Activated CD4-positive, alpha-beta T cell treated with anti-CD3 and anti-CD28 coated beads, Interleukin-2, amount 10 ng/mL, durations not matched to agents 24 days and 14 days (primary cell): ENCODE results near the gene NMNAT3. TPM values are rescaled to one million over a fixed set of nuclear protein-coding genes. Genes with fewer than 3 reads are reported as not detected.
A peak's percentile ranks its signal among the peaks of the same experiment; 100 is the strongest.

Source experiments
- DNase-seq: peaks from one replicate; pipeline ENCODE4 v3.0.0; 2022
- H3K27ac Mint-ChIP-seq: one replicate; pipeline ENCODE4 v1.8.0; 2022; ENCODE audit warnings: mild to moderate bottlenecking, mixed read lengths
- H3K27me3 Mint-ChIP-seq: one replicate; pipeline ENCODE4 v1.8.0; 2022; ENCODE audit warnings: mixed read lengths
- H3K36me3 Mint-ChIP-seq: one replicate; pipeline ENCODE4 v1.8.0; 2022; ENCODE audit warnings: low read depth, mild to moderate bottlenecking, mixed read lengths
- H3K4me1 Mint-ChIP-seq: one replicate; pipeline ENCODE4 v1.8.0; 2021; ENCODE audit warnings: mixed read lengths
- H3K4me3 Mint-ChIP-seq: one replicate; pipeline ENCODE4 v1.8.0; 2022; ENCODE audit warnings: mild to moderate bottlenecking, moderate library complexity, mixed read lengths
- H3K9me3 Mint-ChIP-seq: one replicate; pipeline ENCODE4 v1.8.0; 2021; ENCODE audit warnings: mixed read lengths
- intact Hi-C: fragments of 100-400 bp; cut with micrococcal nuclease; formaldehyde crosslinking; loops from one replicate; pipeline ENCODE4 v1.15.1; 2023
- total RNA-seq: library from RNA; stranded (reverse); gene quantifications from 2 replicates; pipeline ENCODE4 v1.2.3, GENCODE V29; 2022

The NMNAT3 gene
- total RNA-seq = 0.73 and 1.0 TPM in 2 replicates

- DNase-seq = peak; percentile 94
- Mint-ChIP-seq H3K27me3 (peaks cover 8% of the 10 kb centered on the region), H3K36me3 (no peaks in the 10 kb centered on the region), H3K4me3 (peak within 1 kb of the TSS; percentile 79), H3K9me3 (no peaks in the 10 kb centered on the region), H3K4me1 (peaks cover 5% of the 10 kb centered on the region), H3K27ac (no peak within 1 kb of the TSS)
- intact Hi-C loops = loop anchor here (5.0 kb wide), 1 partner anchor 335 kb away; the partner anchor contains the start of gene MRPS22
Measured at GRCh38 chr3:139677388-139678155, at the start of gene NMNAT3. NMNAT3 (minus strand) TSS chr3:139677972; CDS start chr3:139627724, 50,248 bp downstream.

GRCh38 chr3:139721370-139721769, 43.6 kb upstream of the NMNAT3 start:
- intact Hi-C loops = no loop called here
- no peaks in the 10 kb centered on the region for H3K4me1 Mint-ChIP-seq
- H3K4me3 Mint-ChIP-seq = no peak overlapping the region
- no peaks in the 10 kb centered on the region for H3K36me3 Mint-ChIP-seq
- no peak overlapping the region for H3K27ac Mint-ChIP-seq
- peaks cover 3% of the 10 kb centered on the region for H3K27me3 Mint-ChIP-seq
- no peaks in the 10 kb centered on the region for H3K9me3 Mint-ChIP-seq
- no peak for DNase-seq

GRCh38 chr3:139718415-139718814, 40.6 kb upstream of the NMNAT3 start:
- no peak overlapping the region for H3K27ac Mint-ChIP-seq
- H3K4me3 Mint-ChIP-seq = no peak overlapping the region
- H3K9me3 Mint-ChIP-seq = no peaks in the 10 kb centered on the region

GRCh38 chr3:139716908-139717485, 39.2 kb upstream of the NMNAT3 start:
- Mint-ChIP-seq H3K4me1 (no peaks in the 10 kb centered on the region), H3K4me3 (no peak overlapping the region), H3K27ac (no peak overlapping the region), H3K36me3 (no peaks in the 10 kb centered on the region), H3K9me3 (no peaks in the 10 kb centered on the region), H3K27me3 (no peaks in the 10 kb centered on the region)
- DNase-seq = no peak
- intact Hi-C loops = no loop called here

More at GRCh38 chr3:139718415-139718814, 40.6 kb upstream of the NMNAT3 start:
- Mint-ChIP-seq H3K4me1 (no peaks in the 10 kb centered on the region), H3K36me3 (no peaks in the 10 kb centered on the region), H3K27me3 (peaks cover 3% of the 10 kb centered on the region)
- no peak for DNase-seq
- intact Hi-C loops = no loop called here

- intact Hi-C loops = no loop called here
- H3K9me3 Mint-ChIP-seq = no peaks in the 10 kb centered on the region
- no peaks in the 10 kb centered on the region for H3K27me3 Mint-ChIP-seq
- H3K4me3 Mint-ChIP-seq = no peak overlapping the region
- no peaks in the 10 kb centered on the region for H3K4me1 Mint-ChIP-seq
- DNase-seq = no peak
- H3K27ac Mint-ChIP-seq = no peak overlapping the region
- no peaks in the 10 kb centered on the region for H3K36me3 Mint-ChIP-seq
Measured at GRCh38 chr3:139715743-139716360, 38.1 kb upstream of the NMNAT3 start.

- H3K27ac Mint-ChIP-seq = no peak overlapping the region
- H3K4me1 Mint-ChIP-seq = no peaks in the 10 kb centered on the region
- no peaks in the 10 kb centered on the region for H3K9me3 Mint-ChIP-seq
- no peaks in the 10 kb centered on the region for H3K36me3 Mint-ChIP-seq
- no peak overlapping the region for H3K4me3 Mint-ChIP-seq
- intact Hi-C loops = no loop called here
- H3K27me3 Mint-ChIP-seq = no peaks in the 10 kb centered on the region
- no peak for DNase-seq
Measured at GRCh38 chr3:139715166-139715565, 37.4 kb upstream of the NMNAT3 start.

- Mint-ChIP-seq H3K4me3 (no peak overlapping the region), H3K27ac (no peak overlapping the region), H3K9me3 (no peaks in the 10 kb centered on the region), H3K4me1 (no peaks in the 10 kb centered on the region), H3K36me3 (no peaks in the 10 kb centered on the region), H3K27me3 (no peaks in the 10 kb centered on the region)
- DNase-seq = no peak
- intact Hi-C loops = no loop called here
Measured at GRCh38 chr3:139710212-139710611, 32.4 kb upstream of the NMNAT3 start.

GRCh38 chr3:139705631-139706030, 27.9 kb upstream of the NMNAT3 start:
- Mint-ChIP-seq H3K27ac (no peak overlapping the region), H3K36me3 (no peaks in the 10 kb centered on the region), H3K4me3 (no peak overlapping the region), H3K4me1 (no peaks in the 10 kb centered on the region), H3K9me3 (no peaks in the 10 kb centered on the region), H3K27me3 (peaks cover 2% of the 10 kb centered on the region)
- intact Hi-C loops = no loop called here
- no peak for DNase-seq

- Mint-ChIP-seq H3K27me3 (peaks cover 7% of the 10 kb centered on the region), H3K36me3 (no peaks in the 10 kb centered on the region), H3K27ac (no peak overlapping the region), H3K4me3 (no peak overlapping the region), H3K4me1 (no peaks in the 10 kb centered on the region), H3K9me3 (no peaks in the 10 kb centered on the region)
- DNase-seq = no peak
- intact Hi-C loops = no loop called here
Measured at GRCh38 chr3:139696314-139696604, 18.5 kb upstream of the NMNAT3 start.

GRCh38 chr3:139695426-139696313, 17.9 kb upstream of the NMNAT3 start:
- Mint-ChIP-seq H3K27ac (no peak overlapping the region), H3K9me3 (no peaks in the 10 kb centered on the region), H3K4me3 (no peak overlapping the region), H3K27me3 (peaks cover 6% of the 10 kb centered on the region), H3K4me1 (no peaks in the 10 kb centered on the region), H3K36me3 (no peaks in the 10 kb centered on the region)
- intact Hi-C loops = no loop called here
- DNase-seq = no peak

GRCh38 chr3:139695007-139695406, 17.2 kb upstream of the NMNAT3 start:
- intact Hi-C loops = no loop called here
- Mint-ChIP-seq H3K27ac (no peak overlapping the region), H3K9me3 (no peaks in the 10 kb centered on the region), H3K4me3 (no peak overlapping the region), H3K4me1 (no peaks in the 10 kb centered on the region), H3K36me3 (no peaks in the 10 kb centered on the region), H3K27me3 (peaks cover 3% of the 10 kb centered on the region)
- DNase-seq = no peak

GRCh38 chr3:139694542-139694941, 16.8 kb upstream of the NMNAT3 start:
- Mint-ChIP-seq H3K9me3 (no peaks in the 10 kb centered on the region), H3K36me3 (no peaks in the 10 kb centered on the region), H3K4me1 (no peaks in the 10 kb centered on the region), H3K4me3 (no peak overlapping the region), H3K27me3 (peaks cover 3% of the 10 kb centered on the region), H3K27ac (no peak overlapping the region)
- DNase-seq = no peak
- intact Hi-C loops = no loop called here

GRCh38 chr3:139691619-139692018, 13.8 kb upstream of the NMNAT3 start:
- H3K36me3 Mint-ChIP-seq = no peaks in the 10 kb centered on the region
- no peak overlapping the region for H3K4me3 Mint-ChIP-seq
- H3K4me1 Mint-ChIP-seq = no peaks in the 10 kb centered on the region
- no peaks in the 10 kb centered on the region for H3K9me3 Mint-ChIP-seq
- intact Hi-C loops = no loop called here
- no peak for DNase-seq
- no peak overlapping the region for H3K27ac Mint-ChIP-seq
- peaks cover 12% of the 10 kb centered on the region for H3K27me3 Mint-ChIP-seq
